ENCODE data around the gene SECTM1. TPM values are rescaled to one million over a fixed set of nuclear protein-coding genes. Genes with fewer than 3 reads are reported as not detected.

Gene SECTM1
- total RNA-seq, 1 experiment from 2014 or later: 25.9 TPM

- Histone ChIP-seq H3K27me3 (no peaks in the 10 kb centered on the region), H3K4me3 (no peak overlapping the region), H3K9me3 (no peaks in the 10 kb centered on the region), H3K36me3 (no peaks in the 10 kb centered on the region)
- DNase-seq: no peak
Observed at GRCh38 chr17:82301916-82302567, 31.5 kb downstream of the SECTM1 start.

GRCh38 chr17:82301300-82301915 is 32.2 kb downstream of the SECTM1 start:
- no peaks in the 10 kb centered on the region for H3K27me3 ChIP-seq
- no peak overlapping the region for H3K4me3 ChIP-seq
- no peak for DNase-seq
- no peaks in the 10 kb centered on the region for H3K36me3 ChIP-seq
- H3K9me3 ChIP-seq: no peaks in the 10 kb centered on the region

GRCh38 chr17:82300707-82301270 is 32.8 kb downstream of the SECTM1 start:
- Histone ChIP-seq H3K4me3 (no peak overlapping the region), H3K36me3 (no peaks in the 10 kb centered on the region), H3K9me3 (no peaks in the 10 kb centered on the region), H3K27me3 (no peaks in the 10 kb centered on the region)
- DNase-seq: peak; percentile 63

- Histone ChIP-seq H3K9me3 (no peaks in the 10 kb centered on the region), H3K27me3 (no peaks in the 10 kb centered on the region), H3K4me3 (no peak overlapping the region), H3K36me3 (no peaks in the 10 kb centered on the region)
- no peak for DNase-seq
Observed at GRCh38 chr17:82300228-82300627, 33.3 kb downstream of the SECTM1 start.

- no peaks in the 10 kb centered on the region for H3K36me3 ChIP-seq
- H3K27me3 ChIP-seq: no peaks in the 10 kb centered on the region
- H3K9me3 ChIP-seq: no peaks in the 10 kb centered on the region
- DNase-seq: no peak
- H3K4me3 ChIP-seq: no peak overlapping the region
Observed at GRCh38 chr17:82299452-82299851, 34.1 kb downstream of the SECTM1 start.

- H3K27me3 ChIP-seq: no peaks in the 10 kb centered on the region
- DNase-seq: no peak
- no peaks in the 10 kb centered on the region for H3K9me3 ChIP-seq
- peak overlapping the region; percentile 47 for H3K4me3 ChIP-seq
- H3K36me3 ChIP-seq: no peaks in the 10 kb centered on the region
Observed at GRCh38 chr17:82298538-82299421, 34.8 kb downstream of the SECTM1 start.

- H3K4me3 ChIP-seq: peak overlapping the region; percentile 47
- 0 out of 2 replicates have a peak, but pooled peaks cover 2% of the 10 kb centered on the region for H3K36me3 ChIP-seq
- DNase-seq: peak; percentile 91
- H3K27me3 ChIP-seq: no peaks in the 10 kb centered on the region
- H3K9me3 ChIP-seq: no peaks in the 10 kb centered on the region
Observed at GRCh38 chr17:82297714-82298537, 35.6 kb downstream of the SECTM1 start.

- no peaks in the 10 kb centered on the region for H3K9me3 ChIP-seq
- DNase-seq: peak; percentile 76
- 0 out of 2 replicates have a peak, but pooled peaks cover 2% of the 10 kb centered on the region for H3K36me3 ChIP-seq
- peak overlapping the region; percentile 47 for H3K4me3 ChIP-seq
- H3K27me3 ChIP-seq: no peaks in the 10 kb centered on the region
Observed at GRCh38 chr17:82297280-82297713, 36.3 kb downstream of the SECTM1 start.

GRCh38 chr17:82296511-82297279 is 36.9 kb downstream of the SECTM1 start:
- no peak for DNase-seq
- H3K4me3 ChIP-seq: peak overlapping the region; percentile 47

GRCh38 chr17:82295472-82295814 is 38.1 kb downstream of the SECTM1 start:
- Histone ChIP-seq H3K9me3 (no peaks in the 10 kb centered on the region), H3K36me3 (0 out of 2 replicates have a peak, but pooled peaks cover 2% of the 10 kb centered on the region), H3K27me3 (no peaks in the 10 kb centered on the region), H3K4me3 (no peak overlapping the region)
- no peak for DNase-seq

More at GRCh38 chr17:82296511-82297279, 36.9 kb downstream of the SECTM1 start:
- Histone ChIP-seq H3K36me3 (0 out of 2 replicates have a peak, but pooled peaks cover 2% of the 10 kb centered on the region), H3K27me3 (no peaks in the 10 kb centered on the region), H3K9me3 (no peaks in the 10 kb centered on the region)

- Histone ChIP-seq H3K27me3 (no peaks in the 10 kb centered on the region), H3K4me3 (peak overlapping the region; percentile 43), H3K36me3 (0 out of 2 replicates have a peak, but pooled peaks cover 2% of the 10 kb centered on the region), H3K9me3 (no peaks in the 10 kb centered on the region)
- no peak for DNase-seq
Observed at GRCh38 chr17:82294064-82294773, 39.3 kb downstream of the SECTM1 start.

- H3K9me3 ChIP-seq: peaks cover under 1% of the 10 kb centered on the region
- peak overlapping the region; percentile 78 for H3K4me3 ChIP-seq
- 0 out of 2 replicates have a peak, but pooled peaks cover 2% of the 10 kb centered on the region for H3K36me3 ChIP-seq
- no peaks in the 10 kb centered on the region for H3K27me3 ChIP-seq
- DNase-seq: peak; percentile 99
Observed at GRCh38 chr17:82292251-82293154, 41.1 kb downstream of the SECTM1 start.

GRCh38 chr17:82291582-82292250 is 41.9 kb downstream of the SECTM1 start:
- peaks cover 8% of the 10 kb centered on the region for H3K9me3 ChIP-seq
- peak overlapping the region; percentile 78 for H3K4me3 ChIP-seq
- H3K27me3 ChIP-seq: no peaks in the 10 kb centered on the region
- 0 out of 2 replicates have a peak, but pooled peaks cover 2% of the 10 kb centered on the region for H3K36me3 ChIP-seq
- DNase-seq: no peak
